Neuronal stem cell (in vitro differentiated cells): Measurements from ENCODE around the gene PTGES2.

Experiments
- DNase-seq: peaks from one replicate; pipeline ENCODE4 v3.0.0-alpha.2; 2013; ENCODE audit warnings: low spot score
- H2AFZ ChIP-seq: one replicate; pipeline ENCODE4 v1.6.1; 2013; ENCODE audit warnings: mild to moderate bottlenecking, low read length, inconsistent platforms
- H2AK5ac ChIP-seq: 2 replicates; pipeline ENCODE4 v1.6.1; 2013; ENCODE audit warnings: low read depth, mild to moderate bottlenecking, inconsistent platforms, low read length, moderate library complexity, mixed read lengths
- H2BK120ac ChIP-seq: 2 replicates; pipeline ENCODE4 v1.6.1; 2013; ENCODE audit warnings: low read depth, mild to moderate bottlenecking, inconsistent platforms, low read length, moderate library complexity, mixed read lengths
- H2BK12ac ChIP-seq: one replicate; pipeline ENCODE4 v1.6.1; 2013; ENCODE audit warnings: low read length, inconsistent platforms
- H2BK15ac ChIP-seq: 2 replicates; pipeline ENCODE4 v1.6.1; 2013; ENCODE audit warnings: mild to moderate bottlenecking, low read length, inconsistent platforms, mixed read lengths
- H2BK5ac ChIP-seq: one replicate; pipeline ENCODE4 v1.6.1; 2013; ENCODE audit warnings: inconsistent platforms, mild to moderate bottlenecking, low read length, moderate library complexity
- H3K14ac ChIP-seq: one replicate; pipeline ENCODE4 v1.6.1; 2013; ENCODE audit warnings: low read length, inconsistent platforms
- H3K18ac ChIP-seq: 2 replicates; pipeline ENCODE4 v1.6.1; 2013; ENCODE audit warnings: low read length, inconsistent platforms
- H3K23ac ChIP-seq: 2 replicates; pipeline ENCODE4 v1.6.1; 2013; ENCODE audit warnings: low read depth, mild to moderate bottlenecking, mixed read lengths, low read length, inconsistent platforms; ENCODE audit not compliant: poor library complexity
- H3K27ac ChIP-seq: replicated peaks from 3 replicates; pipeline ENCODE4 v1.5.1; 2013; ENCODE audit warnings: low read length, inconsistent platforms
- H3K27me3 ChIP-seq, 3 experiments: 2 replicates each; pipeline ENCODE4 v1.6.1; 2013; ENCODE audit warnings: low read length in 3 of 3, mild to moderate bottlenecking in 2 of 3, inconsistent platforms in 1 of 3, low read depth in 1 of 3, mixed read lengths in 1 of 3, moderate library complexity in 1 of 3; ENCODE audit not compliant: control insufficient read depth in 3 of 3, insufficient read depth in 3 of 3
- H3K36me3 ChIP-seq, 2 donors: replicated peaks in 1 of 2; 2 replicates each; pipeline ENCODE4 v1.6.1; 2013; ENCODE audit warnings: low read length in 2 of 2; ENCODE audit not compliant: control insufficient read depth in 2 of 2, insufficient read depth in 2 of 2
- H3K4ac ChIP-seq: 2 replicates; pipeline ENCODE4 v1.6.1; 2013; ENCODE audit warnings: inconsistent platforms, mild to moderate bottlenecking, low read length, moderate library complexity
- H3K4me1 ChIP-seq, 2 donors: 1 replicate in 1 of 2; 2 replicates in 1 of 2; pipeline ENCODE4 v1.6.1; 2013; ENCODE audit warnings: low read length in 2 of 2, low read depth in 1 of 2; ENCODE audit not compliant: control insufficient read depth in 2 of 2, insufficient read depth in 1 of 2
- H3K4me2 ChIP-seq: one replicate; pipeline ENCODE4 v1.6.1; 2013; ENCODE audit warnings: mild to moderate bottlenecking, low read length, inconsistent platforms; ENCODE audit not compliant: insufficient read depth, poor library complexity, severe bottlenecking
- H3K4me3 ChIP-seq, 2 donors: 2 replicates each; pipeline ENCODE4 v1.5.1; 2013; ENCODE audit warnings: low read length in 2 of 2, mild to moderate bottlenecking in 2 of 2, inconsistent platforms in 1 of 2, moderate library complexity in 1 of 2
- H3K79me1 ChIP-seq: one replicate; pipeline ENCODE4 v1.6.1; 2013; ENCODE audit warnings: low read depth, mild to moderate bottlenecking, inconsistent platforms, low read length, moderate library complexity
- H3K9ac ChIP-seq: one replicate; pipeline ENCODE4 v1.6.1; 2013; ENCODE audit warnings: mild to moderate bottlenecking, low read depth, low read length, inconsistent platforms; ENCODE audit not compliant: poor library complexity
- H3K9me3 ChIP-seq, 2 donors: replicated peaks in 1 of 2; 2 replicates each; pipeline versions ENCODE3 to v1.6.1; 2013; ENCODE audit warnings: low read length in 2 of 2, mild to moderate bottlenecking in 2 of 2, inconsistent platforms in 1 of 2, low read depth in 1 of 2, mixed read lengths in 1 of 2, moderate library complexity in 1 of 2; ENCODE audit not compliant: control insufficient read depth in 2 of 2, insufficient read depth in 1 of 2
- H4K8ac ChIP-seq: one replicate; pipeline ENCODE4 v1.6.1; 2013; ENCODE audit warnings: low read depth, mild to moderate bottlenecking, inconsistent platforms, low read length, moderate library complexity
- H4K91ac ChIP-seq: one replicate; pipeline ENCODE4 v1.6.1; 2013; ENCODE audit warnings: low read length, low read depth, mild to moderate bottlenecking, inconsistent platforms; ENCODE audit not compliant: poor library complexity
- WGBS, 2 donors: extraction: QIAGEN DNeasy Blood & Tissue Kit; methylation state at CpG; one replicate each; pipeline ENCODE4 v1.1.7; 2013; ENCODE audit warnings: missing lambda C conversion rate in 2 of 2, mixed read lengths in 1 of 2; ENCODE audit not compliant: insufficient read length in 2 of 2, insufficient replicate concordance in 1 of 2; ENCODE audit errors: extremely low coverage in 2 of 2; 5-methylcytosine and 5-hydroxymethylcytosine counted together

PTGES2 gene

DNA sequence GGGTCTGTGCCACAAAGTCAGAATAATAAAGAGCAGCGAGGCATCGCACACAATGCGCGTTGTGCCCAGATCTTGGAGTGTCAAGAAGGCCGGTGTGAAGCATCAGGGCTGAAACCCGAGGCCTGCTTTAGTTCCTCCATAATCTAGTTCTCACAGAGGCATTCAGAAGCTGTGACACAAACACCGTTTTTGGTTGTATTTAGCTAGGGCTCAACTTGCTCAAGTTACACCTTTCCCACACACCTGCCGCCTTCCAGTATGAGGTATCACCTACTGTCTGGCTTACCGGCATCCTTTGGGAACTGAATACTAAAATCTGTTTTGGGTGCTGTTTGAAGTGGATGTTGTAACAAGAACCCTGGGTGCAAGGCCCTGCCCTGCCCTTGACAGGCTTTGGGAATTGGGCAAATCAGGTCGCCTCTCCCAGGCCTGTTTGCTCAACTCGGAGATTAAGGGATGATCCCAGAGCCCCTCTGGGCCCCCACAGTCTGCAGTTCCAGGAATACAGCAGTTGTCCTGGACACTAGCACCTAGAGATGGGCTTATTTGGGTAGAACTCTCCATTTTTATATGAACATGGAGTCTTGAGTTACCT lies 32.5 kb downstream of the PTGES2 start:
- H2BK15ac ChIP-seq = no peak overlapping the region
- H4K8ac ChIP-seq = no peak overlapping the region
- H2BK120ac ChIP-seq = no peak overlapping the region
- peaks cover 0 to 2% of the 10 kb centered on the region in 2 donors for H3K36me3 ChIP-seq
- no peak overlapping the region for H3K23ac ChIP-seq
- no peak overlapping the region for H3K27ac ChIP-seq
- H3K14ac ChIP-seq = no peak overlapping the region
- no peak overlapping the region for H2AFZ ChIP-seq
- no peak overlapping the region for H3K9ac ChIP-seq
- no peak for DNase-seq
- H3K79me1 ChIP-seq = peaks cover 9% of the 10 kb centered on the region
- H3K4me1 ChIP-seq = peaks cover 32 to 54% of the 10 kb centered on the region in 2 donors
- no peaks in the 10 kb centered on the region for H3K27me3 ChIP-seq
- H3K9me3 ChIP-seq = no peaks in the 10 kb centered on the region
- no peak overlapping the region for H3K18ac ChIP-seq
- no peak overlapping the region for H2BK5ac ChIP-seq
- H3K4me2 ChIP-seq = no peak overlapping the region
- no peak overlapping the region for H3K4me3 ChIP-seq
- WGBS, 2 donors = no CpG with 5 or more reads among the region's 11 CpGs
- H4K91ac ChIP-seq = no peak overlapping the region
- H3K4ac ChIP-seq = no peak overlapping the region
- no peak overlapping the region for H2BK12ac ChIP-seq
- H2AK5ac ChIP-seq = no peak overlapping the region

DNA sequence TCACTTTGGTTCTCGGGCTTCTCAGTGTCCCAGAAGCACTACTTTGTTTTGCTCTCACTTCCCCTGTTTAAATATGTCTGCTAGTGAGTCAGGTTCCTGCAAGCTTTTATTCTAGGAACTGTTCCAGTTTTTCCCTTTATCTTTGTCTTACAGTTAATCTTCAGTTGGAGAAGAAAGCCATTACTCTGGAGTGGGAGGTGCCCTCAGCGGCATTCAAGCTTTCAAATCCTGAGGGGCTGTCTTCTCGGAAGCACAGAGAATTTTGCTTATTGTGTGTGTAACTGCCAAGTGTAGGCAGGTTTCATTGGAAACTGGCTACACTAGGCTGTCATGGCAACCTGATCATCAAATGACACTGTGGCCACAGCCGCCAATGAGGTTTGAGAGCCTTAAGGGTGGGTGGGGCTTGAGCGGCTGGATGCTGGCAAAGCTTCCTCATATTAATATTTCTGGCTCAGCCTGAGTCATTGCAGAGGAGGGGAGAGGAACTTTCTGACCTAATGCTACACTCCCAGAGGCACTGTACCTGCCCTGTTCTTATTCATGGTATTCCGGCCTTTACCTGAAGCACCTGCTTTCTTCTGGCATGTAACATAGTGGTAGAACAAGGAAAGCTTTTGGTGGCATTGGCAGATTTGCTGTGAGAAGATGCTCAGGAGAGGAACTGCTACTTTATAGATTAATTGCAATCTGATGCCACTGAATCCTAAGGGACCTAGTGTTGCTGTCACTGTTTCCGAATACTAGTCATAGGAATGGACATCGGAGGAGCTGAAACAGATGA lies 33.2 kb downstream of the PTGES2 start:
- no peaks in the 10 kb centered on the region for H3K27me3 ChIP-seq
- H3K18ac ChIP-seq = no peak overlapping the region
- no peak overlapping the region for H2BK5ac ChIP-seq
- H2BK15ac ChIP-seq = no peak overlapping the region
- H3K4me1 ChIP-seq = peaks cover 27 to 47% of the 10 kb centered on the region in 2 donors
- H3K4me3 ChIP-seq = peak overlapping the region in 1 of 2 donors; percentile 13
- H4K8ac ChIP-seq = no peak overlapping the region
- no peaks in the 10 kb centered on the region for H3K9me3 ChIP-seq
- peak overlapping the region; percentile 45 for H2AFZ ChIP-seq
- no peak overlapping the region for H3K4me2 ChIP-seq
- no peak overlapping the region for H2BK120ac ChIP-seq
- no peak overlapping the region for H2BK12ac ChIP-seq
- DNase-seq = peak; percentile 73
- no peak overlapping the region for H4K91ac ChIP-seq
- H3K27ac ChIP-seq = peak overlapping the region; percentile 60
- H3K23ac ChIP-seq = no peak overlapping the region
- peaks cover 9% of the 10 kb centered on the region for H3K79me1 ChIP-seq
- no peak overlapping the region for H3K9ac ChIP-seq
- peaks cover 0 to 2% of the 10 kb centered on the region in 2 donors for H3K36me3 ChIP-seq
- WGBS, 2 donors = no CpG with 5 or more reads among the region's 8 CpGs
- no peak overlapping the region for H3K14ac ChIP-seq
- H3K4ac ChIP-seq = no peak overlapping the region
- no peak overlapping the region for H2AK5ac ChIP-seq

DNA sequence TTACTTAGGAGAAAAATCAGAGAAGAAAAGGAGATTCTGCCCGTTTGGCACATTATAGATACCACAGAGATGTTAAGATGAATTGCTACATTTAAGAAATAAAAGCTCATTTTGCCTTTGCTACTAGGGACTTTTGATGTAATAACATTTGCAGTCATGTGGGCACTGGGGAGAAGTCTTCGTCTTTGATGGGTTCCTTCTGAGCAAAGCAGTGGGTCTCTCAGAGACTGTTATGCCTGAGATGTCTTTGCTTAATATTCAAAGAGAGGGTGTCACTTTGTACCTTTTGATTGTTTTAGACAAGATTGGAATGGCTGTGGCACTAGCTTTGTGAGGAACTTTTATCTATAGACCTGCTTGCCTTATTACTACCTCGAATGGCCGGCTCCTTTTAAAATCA lies 34.5 kb downstream of the PTGES2 start:
- H3K18ac ChIP-seq = no peak overlapping the region
- H3K9me3 ChIP-seq = no peaks in the 10 kb centered on the region
- H3K4me1 ChIP-seq = peaks cover 23 to 41% of the 10 kb centered on the region in 2 donors
- no peak overlapping the region for H2BK15ac ChIP-seq
- no peak overlapping the region for H2AFZ ChIP-seq
- WGBS, 2 donors = no CpG with 5 or more reads among the region's 4 CpGs
- no peak overlapping the region for H3K27ac ChIP-seq
- H3K4ac ChIP-seq = no peak overlapping the region
- H3K4me3 ChIP-seq = no peak overlapping the region
- H2AK5ac ChIP-seq = no peak overlapping the region
- no peak for DNase-seq
- H3K23ac ChIP-seq = no peak overlapping the region
- no peak overlapping the region for H4K8ac ChIP-seq
- no peak overlapping the region for H4K91ac ChIP-seq
- no peak overlapping the region for H2BK120ac ChIP-seq
- peaks cover 2% of the 10 kb centered on the region for H3K79me1 ChIP-seq
- no peak overlapping the region for H2BK5ac ChIP-seq
- H3K36me3 ChIP-seq = peaks cover 0 to 2% of the 10 kb centered on the region in 2 donors
- no peak overlapping the region for H2BK12ac ChIP-seq
- H3K14ac ChIP-seq = no peak overlapping the region
- no peak overlapping the region for H3K4me2 ChIP-seq
- no peak overlapping the region for H3K9ac ChIP-seq
- no peaks in the 10 kb centered on the region for H3K27me3 ChIP-seq

DNA sequence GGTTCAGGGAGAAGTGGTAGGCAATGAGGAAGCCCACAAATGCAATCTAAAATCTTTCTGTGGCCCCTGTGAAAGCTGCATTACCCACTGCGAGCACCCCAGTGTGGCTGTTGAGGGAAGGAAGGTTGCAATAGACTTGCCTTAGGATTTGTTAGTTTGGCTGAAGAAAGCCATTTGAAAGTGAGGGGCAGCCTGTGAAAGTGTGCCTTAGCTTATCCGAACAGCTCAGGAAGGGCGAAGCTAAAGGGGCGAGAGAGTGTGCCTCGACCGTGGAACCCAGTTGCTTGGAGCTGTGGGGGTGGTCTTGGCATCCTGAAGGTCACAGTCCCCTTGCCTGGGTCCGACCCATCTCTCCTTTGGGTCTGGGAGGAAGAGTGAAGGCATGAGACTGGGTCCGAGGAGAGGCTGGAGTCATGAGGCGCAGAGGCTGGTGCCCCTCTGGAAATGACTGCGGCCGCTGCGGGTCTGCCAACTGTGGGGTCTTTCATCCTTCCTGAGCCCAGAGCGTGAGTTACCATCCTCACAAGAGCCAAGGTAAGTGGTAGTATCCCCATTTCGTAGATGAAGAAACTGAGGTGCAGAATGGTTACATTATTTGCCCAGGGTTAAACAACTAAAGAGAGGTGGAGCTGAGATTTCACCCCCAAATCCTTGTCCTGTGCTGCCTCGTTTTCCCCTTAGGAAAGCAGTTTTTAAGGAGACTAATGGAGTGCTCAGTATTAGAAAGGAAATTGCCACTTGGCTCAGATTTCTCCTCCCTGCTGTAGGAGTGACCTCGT lies 35.1 kb downstream of the PTGES2 start:
- Histone ChIP-seq H3K4me3 (no peak overlapping the region), H3K4ac (no peak overlapping the region), H2AK5ac (no peak overlapping the region), H3K18ac (no peak overlapping the region), H3K14ac (no peak overlapping the region), H3K9ac (no peak overlapping the region), H2AFZ (no peak overlapping the region), H3K4me1 (peaks cover 17 to 36% of the 10 kb centered on the region in 2 donors), H3K27me3 (no peaks in the 10 kb centered on the region), H3K9me3 (no peaks in the 10 kb centered on the region), H3K36me3 (peaks cover 0 to 2% of the 10 kb centered on the region in 2 donors), H3K27ac (no peak overlapping the region), H3K23ac (no peak overlapping the region), H2BK15ac (no peak overlapping the region), H2BK120ac (no peak overlapping the region), H4K91ac (no peak overlapping the region), H3K4me2 (no peak overlapping the region), H3K79me1 (peaks cover 2% of the 10 kb centered on the region), H2BK12ac (no peak overlapping the region), H4K8ac (no peak overlapping the region), H2BK5ac (no peak overlapping the region)
- no peak for DNase-seq
- WGBS, 2 donors = no CpG with 5 or more reads among the region's 16 CpGs
